HG02943 (cell line): ENCODE results near the gene MUTYH.

ENCODE experiments used
- ATAC-seq: cut with Tn5 transposase; IDR thresholded peaks from one replicate; pipeline ENCODE4 v1.9.1; 2021; ENCODE audit warnings: mild to moderate bottlenecking, low read depth, moderate library complexity; ENCODE audit not compliant: unreplicated experiment

Gene MUTYH

GRCh38 chr1:45282351-45282750 is 57.9 kb downstream of the MUTYH start:
- ATAC-seq = no peak
